Bronchus fibroblast of lung (primary cell): ENCODE data around the gene MRPL30. TPM values are rescaled to one million over a fixed set of nuclear protein-coding genes. Genes with fewer than 3 reads are reported as not detected.

Experiments
- total RNA-seq: library from RNA; depleted of rRNA; stranded (reverse); fragments of >200 nt; gene quantifications from 2 replicates; pipeline ENCODE4 v1.2.3, GENCODE V29; 2015

Gene MRPL30
- total RNA-seq: 27.9 and 33.3 TPM in 2 replicates

DNA sequence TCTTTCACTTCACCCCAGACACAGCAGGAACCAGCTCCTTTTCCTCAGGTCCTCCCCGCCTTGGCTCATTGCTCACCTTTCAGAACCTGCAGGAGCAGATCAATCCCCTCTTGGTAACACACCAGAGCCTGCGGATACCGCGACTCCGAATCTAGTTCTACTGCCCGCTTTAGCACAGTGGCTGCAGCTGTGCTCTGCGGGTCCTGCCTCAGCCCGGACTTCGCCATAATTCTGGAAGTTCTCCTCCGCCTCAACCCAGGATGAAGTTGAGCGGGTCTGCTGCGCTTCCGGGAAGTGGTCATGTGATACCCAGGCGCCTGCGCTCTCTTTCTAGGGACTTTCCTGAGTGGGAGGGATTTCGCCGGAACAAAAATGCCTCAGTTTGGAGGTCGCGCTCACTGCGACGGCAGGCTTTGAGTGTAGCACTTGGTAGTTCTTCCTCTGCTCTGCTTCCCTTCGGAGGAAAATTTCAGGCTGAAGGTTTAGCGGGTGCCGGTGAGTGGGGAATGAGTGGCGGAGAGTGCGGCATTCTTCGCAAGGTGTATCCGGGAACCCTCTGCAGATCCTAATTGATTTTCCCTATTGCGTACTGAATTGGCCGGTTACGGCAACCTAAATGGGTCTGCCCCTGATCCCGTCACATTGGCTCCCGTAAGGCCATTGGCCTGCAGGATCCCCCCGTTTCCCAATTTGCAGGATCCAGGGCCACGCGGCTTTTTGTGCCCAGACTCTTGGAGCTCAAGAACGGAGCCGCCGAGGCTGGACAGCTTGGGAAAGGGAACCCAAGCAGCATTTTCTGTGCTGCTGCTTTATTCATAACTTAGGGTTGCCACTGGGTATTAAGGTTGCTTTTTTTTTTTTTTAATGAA is at the start of gene MRPL30, which contains the start of gene MITD1:
Gene MRPL30 (plus strand): TSS at position 430 of the 869 bp plus-strand sequence. CDS start 5,020 bp downstream, outside the sequence.
Gene MITD1 (minus strand): TSS at position 304 of the 869 bp plus-strand sequence. CDS start 77 bp downstream, at position 227.

GRCh38 chr2:99141110-99142108 is 39.6 kb upstream of the MRPL30 start, which contains the start of gene C2orf15:
Gene C2orf15, plus strand, starts transcription at chr2:99141707. Its CDS starts 8,852 bp downstream, at chr2:99150559.

GRCh38 chr2:99154643-99155536 is 26.1 kb upstream of the MRPL30 start, which contains the start of the genes LIPT1 and TSGA10:
Gene LIPT1, plus strand, starts transcription at chr2:99154967. Its CDS starts 6,991 bp downstream, at chr2:99161958.
Gene TSGA10, minus strand, starts transcription at chr2:99154942. Its CDS starts 45,503 bp downstream, at chr2:99109439.

Other genes starting within 250 kb of the MRPL30 start
- gene CRACDL, start 245.0 kb upstream of the MRPL30 start, total RNA-seq: under 0.01 TPM in 1 of 2 replicates, not detected in the other
- gene C2orf15, start 39.5 kb upstream of the MRPL30 start, total RNA-seq: not detected in 2 replicates
- gene TSGA10, start 26.2 kb upstream of the MRPL30 start, total RNA-seq: 0.17 and 4.3 TPM in 2 replicates
- 2.1 and 8.7 TPM in 2 replicates for gene LIPT1, start 26.2 kb upstream of the MRPL30 start, total RNA-seq
- 16.8 and 24.9 TPM in 2 replicates for gene MITD1, start 126 bp upstream of the MRPL30 start, total RNA-seq
- not detected in 2 replicates for gene LYG2, start 74.5 kb downstream of the MRPL30 start, total RNA-seq
- 0.45 TPM in 1 of 2 replicates, not detected in the other for gene LYG1, start 120.0 kb downstream of the MRPL30 start, total RNA-seq
- gene TXNDC9, start 155.1 kb downstream of the MRPL30 start, total RNA-seq: 41.6 and 55.0 TPM in 2 replicates
- 9.6 and 14.3 TPM in 2 replicates for gene EIF5B, start 156.2 kb downstream of the MRPL30 start, total RNA-seq